GM12892 (cell line): Measurements from ENCODE around the gene NR3C1.
A peak's percentile ranks its signal among the peaks of the same experiment; 100 is the strongest.

Source experiments
- POLR2A ChIP-seq: IDR thresholded peaks from 2 replicates; pipeline ENCODE4 v1.6.1; 2011; ENCODE audit warnings: low read depth, low read length, control low read depth
- TAF1 ChIP-seq: IDR thresholded peaks from 2 replicates; pipeline ENCODE4 v1.6.1; 2011; ENCODE audit warnings: low read depth, mild to moderate bottlenecking, control low read depth, low read length, borderline replicate concordance

DNA sequence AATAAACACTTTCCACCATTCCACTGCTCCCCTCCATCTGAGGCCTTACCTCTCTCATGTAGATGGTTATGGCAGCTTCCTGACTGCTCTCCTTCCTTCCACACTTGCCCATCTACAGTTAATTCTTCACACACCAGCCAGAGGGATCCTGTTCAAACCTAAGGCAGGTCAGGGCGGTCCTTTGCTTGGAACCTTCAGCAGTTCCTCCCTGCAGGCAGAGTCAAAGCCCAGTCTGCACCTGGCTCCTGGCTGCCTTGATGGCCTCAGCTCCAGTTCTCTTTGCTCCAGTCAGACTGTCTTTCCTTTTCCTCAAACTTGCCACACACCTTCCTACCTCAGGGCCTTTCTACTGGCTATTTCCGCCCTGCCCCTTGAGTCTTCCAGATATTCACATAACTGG lies 30.2 kb upstream of the NR3C1 start:
- TF ChIP-seq POLR2A (peak; percentile 25; the same call in 1 of the 2 replicates), TAF1 (no peak)
